HepG2 (cell line): ENCODE data around the gene TEAD1. TPM values are rescaled to one million over a fixed set of nuclear protein-coding genes. Genes with fewer than 3 reads are reported as not detected.
A peak's percentile ranks its signal among the peaks of the same experiment; 100 is the strongest.

Source experiments
- AKAP8 ChIP-seq: sonication (generic); formaldehyde crosslinking; IDR thresholded peaks from 2 replicates; pipeline ENCODE4 v1.5.1; 2020; ENCODE audit warnings: mild to moderate bottlenecking, missing genetic modification reagents
- ARID2 ChIP-seq: sonication (generic); formaldehyde crosslinking; IDR thresholded peaks from 2 replicates; pipeline ENCODE4 v1.8.1; 2022; ENCODE audit warnings: mild to moderate bottlenecking, missing genetic modification reagents, borderline replicate concordance
- ARID3A ChIP-seq: IDR thresholded peaks from 2 replicates; pipeline ENCODE4 v1.6.1; 2012; ENCODE audit warnings: low read depth, low read length, improper control_type of control experiment
- ARNT2 ChIP-seq: sonication (generic); formaldehyde crosslinking; IDR thresholded peaks from 2 replicates; pipeline ENCODE4 v1.8.0; 2022; ENCODE audit warnings: mild to moderate bottlenecking, low read depth, missing genetic modification reagents, moderate library complexity
- BHLHE40 ChIP-seq: IDR thresholded peaks from 2 replicates; pipeline ENCODE4 v1.6.1; 2011; ENCODE audit warnings: low read length, improper control_type of control experiment
- CC2D1A ChIP-seq: sonication (generic); formaldehyde crosslinking; IDR thresholded peaks from 2 replicates; pipeline ENCODE4 v1.8.1; 2023; ENCODE audit warnings: mild to moderate bottlenecking, missing genetic modification reagents
- EEA1 ChIP-seq: sonication (generic); formaldehyde crosslinking; IDR thresholded peaks from 2 replicates; pipeline ENCODE4 v1.5.1; 2020; ENCODE audit warnings: mild to moderate bottlenecking, missing genetic modification reagents, borderline replicate concordance
- ETS1 ChIP-seq: sonication (generic); formaldehyde crosslinking; IDR thresholded peaks from 2 replicates; pipeline ENCODE4 v1.4.0; 2020; ENCODE audit warnings: missing genetic modification reagents
- FOXJ3 ChIP-seq: sonication (generic); formaldehyde crosslinking; IDR thresholded peaks from 2 replicates; pipeline ENCODE4 v1.4.0; 2020; ENCODE audit warnings: missing genetic modification reagents, mild to moderate bottlenecking, borderline replicate concordance
- FOXK1 ChIP-seq: sonication (generic); formaldehyde crosslinking; IDR thresholded peaks from 2 replicates; pipeline ENCODE4 v1.4.0; 2020; ENCODE audit warnings: low read depth, missing genetic modification reagents, borderline replicate concordance
- HNRNPUL1 ChIP-seq: fragments of 200-400 bp; formaldehyde crosslinking; IDR thresholded peaks from 2 replicates; pipeline ENCODE4 v1.6.1; 2017; ENCODE audit warnings: low read depth, mild to moderate bottlenecking, low read length, moderate library complexity
- HOXA9 ChIP-seq: sonication (generic); formaldehyde crosslinking; IDR thresholded peaks from 2 replicates; pipeline ENCODE4 v1.8.1; 2022; ENCODE audit warnings: missing genetic modification reagents, mild to moderate bottlenecking, moderate library complexity, borderline replicate concordance
- KLF13 ChIP-seq: sonication (generic); formaldehyde crosslinking; IDR thresholded peaks from 2 replicates; pipeline ENCODE4 v1.4.0; 2020; ENCODE audit warnings: mild to moderate bottlenecking, missing genetic modification reagents
- MEF2D ChIP-seq: sonication (generic); formaldehyde crosslinking; IDR thresholded peaks from 2 replicates; pipeline ENCODE4 v1.5.1; 2020; ENCODE audit warnings: mild to moderate bottlenecking, missing genetic modification reagents
- MYC ChIP-seq: sonication (generic); formaldehyde crosslinking; IDR thresholded peaks from 2 replicates; pipeline ENCODE4 v1.9.0; 2021; ENCODE audit warnings: missing genetic modification reagents, borderline replicate concordance
- NR2F6 ChIP-seq, 2 experiments: IDR thresholded peaks; 2 replicates each; pipeline ENCODE4 v1.6.1; 2016; ENCODE audit warnings: antibody characterized with exemption in 1 of 2, mild to moderate bottlenecking in 1 of 2
- POLR2AphosphoS5 ChIP-seq: IDR thresholded peaks from 2 replicates; pipeline ENCODE4 v1.6.1; 2012; ENCODE audit warnings: low read depth, low read length
- SMARCC2 ChIP-seq: fragments of 450-650 bp; IDR thresholded peaks from 2 replicates; pipeline ENCODE4 v1.6.1; 2017; ENCODE audit warnings: antibody characterized with exemption, mild to moderate bottlenecking
- SNRNP70 ChIP-seq: fragments of 200-400 bp; formaldehyde crosslinking; IDR thresholded peaks from 2 replicates; pipeline ENCODE4 v1.6.1; 2017; ENCODE audit warnings: mild to moderate bottlenecking, low read depth, low read length, moderate library complexity
- ZFYVE20 ChIP-seq: sonication (generic); formaldehyde crosslinking; IDR thresholded peaks from 2 replicates; pipeline ENCODE4 v1.8.0; 2023; ENCODE audit warnings: low read depth, mild to moderate bottlenecking, moderate library complexity, missing genetic modification reagents, borderline replicate concordance
- ZNF343 ChIP-seq: sonication (generic); formaldehyde crosslinking; IDR thresholded peaks from 2 replicates; pipeline ENCODE4 v1.4.0; 2020; ENCODE audit warnings: mild to moderate bottlenecking, missing genetic modification reagents
- ZNF550 ChIP-seq: sonication (generic); formaldehyde crosslinking; IDR thresholded peaks from 2 replicates; pipeline ENCODE4 v1.4.0; 2020; ENCODE audit warnings: mild to moderate bottlenecking, missing genetic modification reagents, borderline replicate concordance
- ZNF674 ChIP-seq: sonication (generic); formaldehyde crosslinking; IDR thresholded peaks from 2 replicates; pipeline ENCODE4 v1.5.0; 2020; ENCODE audit warnings: low read depth, mild to moderate bottlenecking, missing genetic modification reagents
- ZSCAN31 ChIP-seq: sonication (generic); formaldehyde crosslinking; IDR thresholded peaks from 2 replicates; pipeline ENCODE4 v1.5.0; 2020; ENCODE audit warnings: low read depth, mild to moderate bottlenecking, missing genetic modification reagents
- polyA plus RNA-seq, 8 experiments: library from polyadenylated mRNA; depleted of rRNA in 3 of 8; stranded (reverse) in 7 of 8; unstranded in 1 of 8; fragments of >200 nt; fragmentation: Illumina TruSeq in 4 of 8; extraction: Trizol in 4 of 8; gene quantifications; 2 replicates each; pipeline versions ENCODE4 v1.2.1 to v1.2.3, GENCODE V29; 2011 to 2016; ENCODE audit warnings: low read depth in 4 of 8, missing spikeins in 1 of 8, mixed read lengths in 1 of 8; ENCODE audit not compliant: insufficient read depth in 1 of 8
- total RNA-seq, 5 experiments: library from RNA; depleted of rRNA; stranded (reverse); fragments of >200 nt; fragmentation: Illumina TruSeq; extraction: Trizol; gene quantifications; 2 replicates each; pipeline ENCODE4 v1.2.3, GENCODE V29; 2016; ENCODE audit warnings: low read depth in 1 of 5
- TF ChIP-seq, protein P1 (sequence below): sonication (generic); formaldehyde crosslinking; IDR thresholded peaks from 2 replicates; pipeline ENCODE4 v1.4.0; 2020; ENCODE audit warnings: missing genetic modification reagents, borderline replicate concordance
- TF ChIP-seq, protein P2 (sequence below): sonication (generic); formaldehyde crosslinking; IDR thresholded peaks from 2 replicates; pipeline ENCODE4 v1.4.0; 2020; ENCODE audit warnings: missing genetic modification reagents

Gene TEAD1
- total and polyA plus RNA-seq, 2 of the 13 experiments (the other 11 are each of a cell fraction or from before 2014, with no cell fraction given): 20.1 to 30.5 TPM

DNA sequence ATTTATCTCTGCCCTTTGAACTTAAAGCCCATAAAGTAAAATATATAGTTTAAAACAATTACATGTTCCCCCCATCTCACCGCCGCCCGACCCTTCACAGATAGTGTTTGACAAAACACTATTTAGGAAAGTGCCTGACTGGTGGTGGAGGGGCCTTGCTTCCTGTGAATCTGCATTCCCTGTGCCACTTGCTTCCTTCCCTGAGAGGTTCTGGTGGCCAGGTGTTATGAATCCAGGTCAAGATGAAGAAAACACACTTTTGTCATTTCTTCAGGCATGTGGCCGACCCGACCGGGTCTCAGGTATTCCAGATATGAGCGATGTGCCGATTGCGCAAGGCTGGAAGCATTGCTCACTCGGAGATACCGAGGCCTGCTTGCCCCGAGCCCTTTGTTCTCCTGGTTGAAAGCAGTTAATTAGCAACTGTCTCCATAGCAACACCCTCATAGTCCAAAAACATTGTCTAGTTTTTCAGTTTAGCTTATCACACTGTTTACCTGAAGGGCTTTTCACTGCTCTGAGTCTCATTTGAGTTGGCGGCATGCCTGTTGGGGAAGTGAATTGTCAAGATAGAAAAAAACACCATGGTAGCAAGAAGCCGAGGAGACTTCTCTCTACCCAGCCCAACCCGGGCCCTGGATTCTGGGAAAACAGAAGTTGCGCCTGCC is 128.3 kb downstream of the TEAD1 start (continued):
- TF ChIP-seq ETS1 (CRISPR knock-in tag) (no peak), ARNT2 (no peak), HOXA9 (CRISPR knock-in tag) (no peak), EEA1 (no peak), ZNF674 (CRISPR knock-in tag) (no peak), SNRNP70 (no peak), POLR2AphosphoS5 (no peak), BHLHE40 (peak; percentile 56; the same call in 1 of the 2 replicates), NR2F6 (IDR thresholded peaks at IDR 0.05) (peak; percentile 74), NR2F6 (CRISPR knock-in tag; IDR thresholded peaks at IDR 0.05) (peak; percentile 88), CC2D1A (CRISPR knock-in tag) (no peak), SMARCC2 (no peak), MEF2D (peak; percentile 91), ZSCAN31 (CRISPR knock-in tag) (peak; percentile 87), FOXK1 (peak; percentile 85), ZNF343 (CRISPR knock-in tag) (peak; percentile 46; the same call in 1 of the 2 replicates), KLF13 (CRISPR knock-in tag) (no peak), ZNF550 (CRISPR knock-in tag) (no peak), HNRNPUL1 (no peak), AKAP8 (CRISPR knock-in tag) (no peak), FOXJ3 (CRISPR knock-in tag) (peak; percentile 99), ARID3A (peak; percentile 87), ARID2 (no peak), ZFYVE20 (no peak), MYC (CRISPR knock-in tag) (peak; percentile 92)
- TF ChIP-seq, protein P1, sequence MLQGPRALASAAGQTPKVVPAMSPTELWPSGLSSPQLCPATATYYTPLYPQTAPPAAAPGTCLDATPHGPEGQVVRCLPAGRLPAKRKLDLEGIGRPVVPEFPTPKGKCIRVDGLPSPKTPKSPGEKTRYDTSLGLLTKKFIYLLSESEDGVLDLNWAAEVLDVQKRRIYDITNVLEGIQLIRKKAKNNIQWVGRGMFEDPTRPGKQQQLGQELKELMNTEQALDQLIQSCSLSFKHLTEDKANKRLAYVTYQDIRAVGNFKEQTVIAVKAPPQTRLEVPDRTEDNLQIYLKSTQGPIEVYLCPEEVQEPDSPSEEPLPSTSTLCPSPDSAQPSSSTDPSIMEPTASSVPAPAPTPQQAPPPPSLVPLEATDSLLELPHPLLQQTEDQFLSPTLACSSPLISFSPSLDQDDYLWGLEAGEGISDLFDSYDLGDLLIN (CRISPR knock-in tag): no peak
- TF ChIP-seq, protein P2, sequence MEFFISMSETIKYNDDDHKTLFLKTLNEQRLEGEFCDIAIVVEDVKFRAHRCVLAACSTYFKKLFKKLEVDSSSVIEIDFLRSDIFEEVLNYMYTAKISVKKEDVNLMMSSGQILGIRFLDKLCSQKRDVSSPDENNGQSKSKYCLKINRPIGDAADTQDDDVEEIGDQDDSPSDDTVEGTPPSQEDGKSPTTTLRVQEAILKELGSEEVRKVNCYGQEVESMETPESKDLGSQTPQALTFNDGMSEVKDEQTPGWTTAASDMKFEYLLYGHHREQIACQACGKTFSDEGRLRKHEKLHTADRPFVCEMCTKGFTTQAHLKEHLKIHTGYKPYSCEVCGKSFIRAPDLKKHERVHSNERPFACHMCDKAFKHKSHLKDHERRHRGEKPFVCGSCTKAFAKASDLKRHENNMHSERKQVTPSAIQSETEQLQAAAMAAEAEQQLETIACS (CRISPR knock-in tag): no peak
